HG03460 (cell line): Measurements from ENCODE around the gene MORC4.

Experiments used
- ATAC-seq: cut with Tn5 transposase; IDR thresholded peaks from one replicate; pipeline ENCODE4 v1.9.1; 2021; ENCODE audit not compliant: unreplicated experiment

MORC4 gene

GRCh38 chrX:106917830-106918500 is 82.0 kb downstream of the MORC4 start:
- ATAC-seq = no peak

- no peak for ATAC-seq
Measured at GRCh38 chrX:106912864-106913263, 87.1 kb downstream of the MORC4 start.

- ATAC-seq = no peak
Measured at GRCh38 chrX:106906361-106906760, 93.7 kb downstream of the MORC4 start.

- no peak for ATAC-seq
Measured at GRCh38 chrX:106905064-106905708, 94.8 kb downstream of the MORC4 start.

GRCh38 chrX:106903856-106904528 is 96.0 kb downstream of the MORC4 start:
- ATAC-seq = no peak

GRCh38 chrX:106903291-106903824 is 96.7 kb downstream of the MORC4 start, which contains the start of gene RIPPLY1:
RIPPLY1 (minus strand) TSS chrX:106903341; CDS start chrX:106903287, 54 bp downstream.
- ATAC-seq = no peak

GRCh38 chrX:106902684-106903083 is 97.3 kb downstream of the MORC4 start:
- ATAC-seq = no peak

GRCh38 chrX:106901781-106902219 is 98.2 kb downstream of the MORC4 start:
- no peak for ATAC-seq

GRCh38 chrX:106901341-106901740 is 98.7 kb downstream of the MORC4 start:
- ATAC-seq = no peak

GRCh38 chrX:106899841-106900240 is 100.2 kb downstream of the MORC4 start:
- no peak for ATAC-seq

GRCh38 chrX:106899276-106899675 is 100.7 kb downstream of the MORC4 start:
- no peak for ATAC-seq

- peak; percentile 65 for ATAC-seq
Measured at GRCh38 chrX:106898462-106898861, 101.5 kb downstream of the MORC4 start.

- ATAC-seq = no peak
Measured at GRCh38 chrX:106897259-106897658, 102.8 kb downstream of the MORC4 start.

GRCh38 chrX:106894978-106895452 is 105.0 kb downstream of the MORC4 start:
- ATAC-seq = no peak

- ATAC-seq = peak; percentile 76
Measured at GRCh38 chrX:106894392-106894909, 105.6 kb downstream of the MORC4 start.

- ATAC-seq = no peak
Measured at GRCh38 chrX:106891762-106892460, 108.1 kb downstream of the MORC4 start.
